ENCODE results near the gene TMC8. TPM values are rescaled to one million over a fixed set of nuclear protein-coding genes. Genes with fewer than 3 reads are reported as not detected.
"Not testable (repeated sequence)": the region's sequence is repeated elsewhere in the genome, so short reads cannot be mapped to it uniquely, and the experiment has no call there.

The TMC8 gene, protein sequence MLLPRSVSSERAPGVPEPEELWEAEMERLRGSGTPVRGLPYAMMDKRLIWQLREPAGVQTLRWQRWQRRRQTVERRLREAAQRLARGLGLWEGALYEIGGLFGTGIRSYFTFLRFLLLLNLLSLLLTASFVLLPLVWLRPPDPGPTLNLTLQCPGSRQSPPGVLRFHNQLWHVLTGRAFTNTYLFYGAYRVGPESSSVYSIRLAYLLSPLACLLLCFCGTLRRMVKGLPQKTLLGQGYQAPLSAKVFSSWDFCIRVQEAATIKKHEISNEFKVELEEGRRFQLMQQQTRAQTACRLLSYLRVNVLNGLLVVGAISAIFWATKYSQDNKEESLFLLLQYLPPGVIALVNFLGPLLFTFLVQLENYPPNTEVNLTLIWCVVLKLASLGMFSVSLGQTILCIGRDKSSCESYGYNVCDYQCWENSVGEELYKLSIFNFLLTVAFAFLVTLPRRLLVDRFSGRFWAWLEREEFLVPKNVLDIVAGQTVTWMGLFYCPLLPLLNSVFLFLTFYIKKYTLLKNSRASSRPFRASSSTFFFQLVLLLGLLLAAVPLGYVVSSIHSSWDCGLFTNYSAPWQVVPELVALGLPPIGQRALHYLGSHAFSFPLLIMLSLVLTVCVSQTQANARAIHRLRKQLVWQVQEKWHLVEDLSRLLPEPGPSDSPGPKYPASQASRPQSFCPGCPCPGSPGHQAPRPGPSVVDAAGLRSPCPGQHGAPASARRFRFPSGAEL
- total RNA-seq (1 to 10 TPM in 3 of 4 donors, under 1 TPM in 1; 0.89 to 2.8 (median 1.9) TPM), polyA plus RNA-seq (under 1 TPM; 0.30 to 0.79 (median 0.43) TPM)
- long read RNA-seq, donor 1, partial matches to known transcripts = 0 of 1 reads
- long read RNA-seq, donor 1, other reads (novel, unspliced or antisense) = 1 of 1 reads
- long read RNA-seq, donor 2, partial matches to known transcripts = 1 of 9 reads
- long read RNA-seq, donor 2, other reads (novel, unspliced or antisense) = 8 of 9 reads

- TF ChIP-seq CTCF (IDR thresholded peaks at IDR 0.05) = no peak
- peaks cover 9% of the 10 kb centered on the region for H3K4me1 ChIP-seq
- H3K9me3 ChIP-seq = no peaks in the 10 kb centered on the region
- ATAC-seq (no peak), DNase-seq (peak in 1 of 2 donors; percentile 57)
- H3K27ac ChIP-seq = no peak within 1 kb of the TSS
- intact Hi-C loops (cut with DNase I) = no loop called here
- H3K4me3 ChIP-seq = peak within 1 kb of the TSS; percentile 49
- WGBS, 3 donors = 75 to 83% (median 82%) methylated on average over 8 to 10 of the region's 10 CpGs
- no peaks in the 10 kb centered on the region for H3K36me3 ChIP-seq (ENCODE audit: insufficient read depth in 1 of 2, low read depth in 1 of 2)
- peaks cover 0 to 57% (median 16%) of the 10 kb centered on the region in 3 donors for H3K27me3 ChIP-seq (ENCODE audit: insufficient read depth in 3 of 3, low read length in 2 of 3)
Measured at GRCh38 chr17:78130437-78131101, at the start of gene TMC8. TSS of gene TMC8 (plus strand) at chr17:78130771. CDS start at chr17:78131589, 818 bp downstream.

DNA sequence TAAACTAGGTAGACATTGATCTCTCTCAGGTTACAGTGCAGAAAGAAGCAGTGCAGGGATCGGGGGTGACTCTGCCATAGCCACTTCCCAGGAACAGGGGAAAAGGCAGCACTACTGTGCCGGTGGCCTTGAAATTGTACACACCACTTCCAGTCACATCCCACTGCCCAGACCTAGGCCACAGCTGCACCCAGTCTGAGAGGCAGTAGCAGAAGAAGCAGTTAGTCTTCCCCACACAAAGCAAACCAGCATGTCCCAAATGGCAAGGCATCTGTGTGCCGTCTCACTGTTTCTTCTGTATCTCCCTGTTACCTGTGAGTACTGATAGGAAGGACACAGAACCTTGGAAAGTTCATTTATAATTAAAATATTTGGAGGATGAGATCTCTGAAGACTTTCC is 49.0 kb upstream of the TMC8 start:
- intact Hi-C loops (cut with DNase I) = no loop called here
- Histone ChIP-seq H3K9me3 (no peaks in the 10 kb centered on the region), H3K36me3 (ENCODE audit: insufficient read depth in 1 of 2, low read depth in 1 of 2) (peaks cover 5 to 98% of the 10 kb centered on the region in 2 donors), H3K27me3 (ENCODE audit: insufficient read depth in 3 of 3, low read length in 2 of 3) (no peaks in the 10 kb centered on the region), H3K4me3 (no peak overlapping the region), H3K4me1 (peaks cover 23% of the 10 kb centered on the region), H3K27ac (peak overlapping the region; percentile 68)
- DNase-seq (no peak), ATAC-seq (peak in 2 of 4 donors; percentile 28 to 30)
- TF ChIP-seq CTCF (IDR thresholded peaks at IDR 0.05) = no peak
- WGBS, 3 donors = 49 to 64% (median 53%) methylated on average over 3 of the region's 3 CpGs

DNA sequence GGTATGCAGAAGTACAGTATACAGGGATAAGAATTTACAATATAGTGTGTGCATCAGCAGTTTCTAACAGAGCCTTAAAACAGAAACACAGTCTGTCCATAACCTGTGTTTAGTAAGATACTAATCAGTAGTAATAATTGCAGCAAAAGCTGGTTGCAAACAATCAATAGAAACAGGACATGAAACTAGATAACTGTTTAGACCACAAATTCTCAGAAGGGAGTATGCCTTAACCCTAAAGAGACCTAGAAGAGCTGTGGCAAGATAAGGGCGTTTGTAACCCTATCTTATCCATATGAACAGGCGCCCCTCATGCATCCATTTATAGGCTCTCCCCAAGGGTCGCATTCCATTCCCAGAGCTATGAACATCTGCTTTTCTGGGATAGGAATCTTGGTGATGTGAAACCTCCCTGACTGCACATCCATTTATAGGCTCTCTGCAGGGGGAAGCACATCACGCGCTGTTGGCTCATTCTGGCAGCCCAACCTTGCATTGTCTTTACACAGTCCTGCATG is 48.2 kb upstream of the TMC8 start:
- H3K27me3 ChIP-seq (ENCODE audit: insufficient read depth in 3 of 3, low read length in 2 of 3); DNase-seq; H3K9me3 ChIP-seq; intact Hi-C loops (cut with DNase I); H3K4me3 ChIP-seq: not testable (repeated sequence)
- H3K27ac ChIP-seq = peak overlapping the region; percentile 68
- H3K36me3 ChIP-seq (ENCODE audit: insufficient read depth in 1 of 2, low read depth in 1 of 2) = peaks cover 5 to 98% of the 10 kb centered on the region in 2 donors
- ATAC-seq = peak in 2 of 4 donors; percentile 38 to 61
- 37 to 46% (median 42%) methylated on average over 5 of the region's 5 CpGs for WGBS, 3 donors
- peaks cover 23% of the 10 kb centered on the region for H3K4me1 ChIP-seq

DNA sequence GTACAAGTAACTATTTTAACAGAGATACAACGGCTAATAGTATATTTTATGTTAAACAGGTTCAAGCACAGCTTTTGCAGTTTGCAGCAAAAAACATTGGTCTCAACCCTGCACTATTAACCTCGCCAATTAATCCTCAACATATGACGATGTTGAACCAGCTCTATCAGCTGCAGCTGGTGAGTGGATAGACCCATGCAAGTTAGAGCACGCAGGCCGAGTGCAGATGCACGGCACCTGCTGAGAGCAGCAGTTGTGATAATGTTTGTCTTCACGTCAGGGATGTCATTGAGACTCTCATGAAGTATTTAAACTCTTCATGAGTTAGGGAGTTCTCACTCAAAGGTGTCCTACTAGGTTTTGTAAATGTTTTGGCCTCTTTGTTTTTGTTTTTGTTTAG is 47.6 kb upstream of the TMC8 start:
- peak in 3 of 4 donors; percentile 40 to 53 (median 42) for ATAC-seq
- DNase-seq = no peak
- no peaks in the 10 kb centered on the region for H3K9me3 ChIP-seq
- peak overlapping the region; percentile 68 for H3K27ac ChIP-seq
- H3K4me3 ChIP-seq = no peak overlapping the region
- H3K36me3 ChIP-seq (ENCODE audit: insufficient read depth in 1 of 2, low read depth in 1 of 2) = peaks cover 5 to 98% of the 10 kb centered on the region in 2 donors
- 43 to 63% (median 56%) methylated on average over 7 of the region's 7 CpGs for WGBS, 3 donors
- peaks cover 23% of the 10 kb centered on the region for H3K4me1 ChIP-seq
- intact Hi-C loops (cut with DNase I) = no loop called here
- no peaks in the 10 kb centered on the region for H3K27me3 ChIP-seq (ENCODE audit: insufficient read depth in 3 of 3, low read length in 2 of 3)
- TF ChIP-seq CTCF (IDR thresholded peaks at IDR 0.05) = no peak

Measured in psoas muscle (tissue), 8 donors.